ENCODE data around the gene PRKCH.

The PRKCH gene

DNA sequence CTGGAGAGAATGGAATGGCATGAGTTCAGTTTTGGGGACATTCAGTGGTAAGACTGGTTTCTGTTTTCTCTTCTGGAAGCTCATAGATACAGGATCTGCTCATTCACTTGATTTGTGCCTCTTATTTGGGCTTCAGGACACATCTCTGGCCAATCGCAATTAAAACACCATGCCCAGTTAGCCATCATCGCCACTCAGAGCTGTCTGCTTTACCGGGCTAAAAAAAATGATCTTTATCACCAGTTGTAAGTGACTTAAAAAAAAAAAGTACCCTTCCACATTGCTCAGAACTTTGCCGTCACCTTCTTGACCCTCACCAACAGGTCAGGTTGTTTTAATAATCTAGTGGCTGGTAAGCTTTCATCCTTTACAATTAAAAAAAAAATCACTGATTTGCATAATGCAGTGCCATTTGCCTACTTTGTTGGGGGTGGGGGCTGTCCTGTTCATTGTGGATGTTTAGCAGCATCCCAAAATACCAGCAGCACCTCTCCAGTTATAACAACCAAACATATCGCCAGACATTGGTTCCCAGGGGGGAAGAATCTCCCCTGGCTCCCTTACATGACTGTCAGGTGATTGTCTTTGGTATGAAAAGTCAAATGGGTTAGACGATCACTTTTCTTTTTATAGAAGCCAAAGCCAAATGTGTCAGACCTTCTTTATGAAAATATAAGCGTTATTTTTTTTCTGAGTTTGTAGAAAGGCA, 150.1 kb downstream of the PRKCH start:
- TF ChIP-seq, protein P1, sequence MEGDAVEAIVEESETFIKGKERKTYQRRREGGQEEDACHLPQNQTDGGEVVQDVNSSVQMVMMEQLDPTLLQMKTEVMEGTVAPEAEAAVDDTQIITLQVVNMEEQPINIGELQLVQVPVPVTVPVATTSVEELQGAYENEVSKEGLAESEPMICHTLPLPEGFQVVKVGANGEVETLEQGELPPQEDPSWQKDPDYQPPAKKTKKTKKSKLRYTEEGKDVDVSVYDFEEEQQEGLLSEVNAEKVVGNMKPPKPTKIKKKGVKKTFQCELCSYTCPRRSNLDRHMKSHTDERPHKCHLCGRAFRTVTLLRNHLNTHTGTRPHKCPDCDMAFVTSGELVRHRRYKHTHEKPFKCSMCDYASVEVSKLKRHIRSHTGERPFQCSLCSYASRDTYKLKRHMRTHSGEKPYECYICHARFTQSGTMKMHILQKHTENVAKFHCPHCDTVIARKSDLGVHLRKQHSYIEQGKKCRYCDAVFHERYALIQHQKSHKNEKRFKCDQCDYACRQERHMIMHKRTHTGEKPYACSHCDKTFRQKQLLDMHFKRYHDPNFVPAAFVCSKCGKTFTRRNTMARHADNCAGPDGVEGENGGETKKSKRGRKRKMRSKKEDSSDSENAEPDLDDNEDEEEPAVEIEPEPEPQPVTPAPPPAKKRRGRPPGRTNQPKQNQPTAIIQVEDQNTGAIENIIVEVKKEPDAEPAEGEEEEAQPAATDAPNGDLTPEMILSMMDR (IDR thresholded peaks at IDR 0.05) = no peak
- TF ChIP-seq ZFX (IDR thresholded peaks at IDR 0.05; ENCODE audit: borderline replicate concordance) = no peak
- H3K27ac ChIP-seq = no peak overlapping the region

DNA sequence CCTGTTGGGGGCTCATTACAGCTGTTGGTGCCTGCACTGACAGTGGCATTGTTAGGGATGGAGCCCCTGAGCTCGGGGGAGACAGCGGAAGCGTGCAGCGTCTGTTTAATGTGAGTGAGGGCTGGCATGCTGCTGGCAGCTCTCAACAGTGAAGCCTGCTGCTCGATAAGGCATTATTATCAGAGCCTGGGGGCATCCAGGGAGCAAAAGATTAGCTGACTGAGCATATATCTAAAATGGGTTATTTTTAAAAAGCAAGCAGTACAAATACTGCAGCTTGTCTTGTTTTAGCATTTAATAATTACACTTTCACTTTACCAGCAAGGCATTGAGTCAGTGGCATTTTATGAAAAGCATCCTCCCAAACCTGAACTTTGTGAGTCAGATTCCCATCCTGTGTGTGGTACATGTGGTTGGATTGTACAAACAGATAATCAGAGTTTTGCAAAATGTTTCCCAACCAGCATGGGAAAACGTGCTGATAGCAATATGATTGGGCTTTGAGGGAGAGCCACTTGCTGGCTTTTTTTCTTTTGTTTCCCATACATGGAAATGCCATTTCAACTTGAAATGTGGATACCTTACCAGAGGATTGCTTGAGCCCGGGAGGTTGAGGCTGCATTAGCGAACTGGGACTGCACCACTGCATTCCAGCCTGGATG, 150.8 kb downstream of the PRKCH start:
- no peak overlapping the region for H3K27ac ChIP-seq
- TF ChIP-seq, protein P1 (IDR thresholded peaks at IDR 0.05) = no peak

DNA sequence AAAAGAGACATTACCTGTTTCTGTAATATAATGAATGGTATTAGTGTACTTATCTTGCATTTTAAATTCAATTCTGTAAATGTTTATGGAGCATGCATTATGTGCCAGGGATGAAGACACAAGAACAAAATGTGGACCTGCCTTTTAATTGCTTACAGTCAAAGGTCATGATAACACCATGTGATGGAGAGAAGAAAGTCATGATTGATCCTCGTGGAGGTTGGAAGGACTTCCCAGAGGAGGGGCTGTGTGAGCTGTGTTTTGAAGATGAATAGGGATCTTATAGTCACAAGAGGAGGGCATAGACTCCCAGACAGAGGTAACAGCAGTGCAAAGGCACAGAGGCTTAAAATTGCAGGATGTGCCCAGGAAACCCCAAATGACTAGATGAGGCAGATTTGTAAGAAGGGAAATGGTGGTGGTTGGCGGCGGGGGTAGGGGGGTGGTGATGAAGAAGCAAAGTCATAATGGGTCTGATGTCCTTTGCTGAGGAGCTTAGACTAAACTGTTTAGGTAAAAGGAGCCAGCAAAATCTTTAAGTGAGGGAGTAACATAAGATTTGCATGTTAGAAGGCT, 151.5 kb downstream of the PRKCH start:
- no peak overlapping the region for H3K27ac ChIP-seq
- TF ChIP-seq, protein P1 (IDR thresholded peaks at IDR 0.05) = no peak
- no peak for TF ChIP-seq ZFX (IDR thresholded peaks at IDR 0.05; ENCODE audit: borderline replicate concordance)

DNA sequence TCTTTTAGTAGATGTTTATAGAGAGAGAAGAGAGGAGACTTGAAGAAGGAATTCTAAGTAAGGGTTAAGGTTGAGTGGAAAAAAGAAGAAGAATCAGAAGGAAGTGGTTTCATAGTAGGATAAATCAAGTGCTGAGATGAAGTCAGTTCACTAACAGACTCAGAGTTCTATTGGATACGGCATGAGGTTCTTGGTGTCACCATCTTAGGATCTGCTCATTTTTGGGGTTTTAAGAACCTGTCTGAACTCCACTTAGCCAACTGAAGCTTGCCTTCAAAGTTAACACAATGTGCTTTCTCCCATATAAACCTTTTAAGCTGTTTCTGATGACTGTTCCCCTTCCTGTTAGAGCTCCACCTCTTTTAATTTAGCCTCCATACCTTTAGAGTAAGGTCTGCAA, 152.6 kb downstream of the PRKCH start:
- no peak overlapping the region for H3K27ac ChIP-seq
- TF ChIP-seq, protein P1 (IDR thresholded peaks at IDR 0.05) = no peak
- TF ChIP-seq ZFX (IDR thresholded peaks at IDR 0.05; ENCODE audit: borderline replicate concordance) = no peak

DNA sequence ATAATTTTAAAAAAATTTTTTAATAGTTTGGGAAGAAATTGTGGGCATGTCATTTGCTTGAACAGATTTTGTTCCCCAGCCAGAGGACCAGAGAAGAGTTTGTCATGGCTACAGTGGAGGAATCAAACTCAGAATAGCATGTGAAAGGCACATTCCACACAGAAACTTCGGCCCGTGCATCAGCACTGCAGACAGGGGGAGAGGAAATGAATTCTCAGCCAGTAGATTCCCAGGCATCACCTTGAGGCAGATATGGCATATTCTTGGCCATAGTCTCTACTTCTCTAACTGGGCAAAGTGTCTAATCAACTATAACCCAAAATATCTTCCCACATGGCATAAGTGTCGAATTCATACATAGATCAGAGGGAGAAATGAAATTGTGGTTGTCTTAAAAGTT, 153.3 kb downstream of the PRKCH start:
- TF ChIP-seq ZFX (IDR thresholded peaks at IDR 0.05; ENCODE audit: borderline replicate concordance) = no peak
- H3K27ac ChIP-seq = no peak overlapping the region

DNA sequence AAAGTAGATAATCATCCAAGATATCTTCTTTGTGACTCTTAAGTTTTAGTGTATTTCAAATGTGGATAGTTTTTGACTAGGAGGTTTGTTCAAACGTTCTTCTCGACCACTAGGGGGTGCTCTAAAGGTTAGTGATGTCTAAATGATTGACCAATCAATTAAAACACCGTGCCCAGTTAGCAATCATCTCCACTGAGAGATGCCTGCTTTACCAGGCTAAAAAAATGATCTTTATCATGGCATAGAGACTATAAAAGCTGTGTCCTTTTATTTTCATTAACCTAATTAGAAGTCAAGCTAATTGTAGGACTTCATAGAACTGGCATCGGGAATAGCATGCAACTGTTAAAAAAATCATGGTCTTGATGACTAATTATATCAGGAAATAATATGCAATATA, 153.9 kb downstream of the PRKCH start:
- TF ChIP-seq, protein P1 (IDR thresholded peaks at IDR 0.05) = peak; percentile 81
- TF ChIP-seq ZFX (IDR thresholded peaks at IDR 0.05; ENCODE audit: borderline replicate concordance) = no peak
- no peak overlapping the region for H3K27ac ChIP-seq

DNA sequence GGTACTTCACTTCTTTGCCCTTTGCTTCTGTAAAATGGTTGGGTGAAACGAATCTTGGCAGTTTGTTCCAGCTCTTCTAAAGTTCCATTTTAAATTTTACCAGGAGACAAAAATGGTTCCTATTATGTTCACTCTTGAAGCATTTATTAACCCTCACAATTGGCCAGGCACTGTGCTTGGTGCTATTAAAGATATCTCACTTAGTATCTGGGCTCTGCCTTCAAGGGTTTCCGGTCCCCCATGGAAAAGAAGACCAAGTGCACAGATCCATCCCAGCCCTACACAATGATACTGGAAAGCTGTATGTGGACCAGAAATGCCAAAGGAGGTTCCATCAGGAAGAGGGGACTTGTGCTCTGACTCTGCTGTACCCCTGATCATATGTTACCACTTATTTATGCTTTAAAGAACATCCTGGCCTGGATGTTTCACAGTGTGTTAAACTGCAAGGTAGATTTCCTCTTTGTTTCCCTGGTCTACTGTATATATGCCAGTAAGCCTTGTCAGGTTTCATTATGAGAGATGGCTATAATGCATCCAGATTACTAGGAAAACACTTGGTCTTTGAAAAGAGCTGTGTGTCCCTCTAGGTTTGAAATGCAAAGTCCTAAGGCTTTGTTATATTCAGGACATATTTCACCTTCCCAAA, 154.8 kb downstream of the PRKCH start:
- no peak overlapping the region for H3K27ac ChIP-seq

More for the DNA sequence above, 154.8 kb downstream of the PRKCH start:
- no peak for TF ChIP-seq ZFX (IDR thresholded peaks at IDR 0.05; ENCODE audit: borderline replicate concordance)
- TF ChIP-seq, protein P1 (IDR thresholded peaks at IDR 0.05) = no peak

Data from 22Rv1 (cell line).